ENCODE data around the gene INPP5J. TPM values are rescaled to one million over a fixed set of nuclear protein-coding genes. Genes with fewer than 3 reads are reported as not detected.

INPP5J gene
- total RNA-seq, 1 experiment from 2014 or later: 11.9 TPM

GRCh38 chr22:31083377-31083768, 39.4 kb upstream of the INPP5J start:
- Histone ChIP-seq H3K27me3 (ENCODE audit: control insufficient read depth, insufficient read depth, low read length) (peaks cover 2% of the 10 kb centered on the region), H3K36me3 (replicated peaks; ENCODE audit: control insufficient read depth, insufficient read depth, low read length) (no peaks in the 10 kb centered on the region), H3K4me3 (ENCODE audit: insufficient read depth, low read depth, low read length) (no peak overlapping the region)
- DNase-seq: peak; percentile 36

DNA sequence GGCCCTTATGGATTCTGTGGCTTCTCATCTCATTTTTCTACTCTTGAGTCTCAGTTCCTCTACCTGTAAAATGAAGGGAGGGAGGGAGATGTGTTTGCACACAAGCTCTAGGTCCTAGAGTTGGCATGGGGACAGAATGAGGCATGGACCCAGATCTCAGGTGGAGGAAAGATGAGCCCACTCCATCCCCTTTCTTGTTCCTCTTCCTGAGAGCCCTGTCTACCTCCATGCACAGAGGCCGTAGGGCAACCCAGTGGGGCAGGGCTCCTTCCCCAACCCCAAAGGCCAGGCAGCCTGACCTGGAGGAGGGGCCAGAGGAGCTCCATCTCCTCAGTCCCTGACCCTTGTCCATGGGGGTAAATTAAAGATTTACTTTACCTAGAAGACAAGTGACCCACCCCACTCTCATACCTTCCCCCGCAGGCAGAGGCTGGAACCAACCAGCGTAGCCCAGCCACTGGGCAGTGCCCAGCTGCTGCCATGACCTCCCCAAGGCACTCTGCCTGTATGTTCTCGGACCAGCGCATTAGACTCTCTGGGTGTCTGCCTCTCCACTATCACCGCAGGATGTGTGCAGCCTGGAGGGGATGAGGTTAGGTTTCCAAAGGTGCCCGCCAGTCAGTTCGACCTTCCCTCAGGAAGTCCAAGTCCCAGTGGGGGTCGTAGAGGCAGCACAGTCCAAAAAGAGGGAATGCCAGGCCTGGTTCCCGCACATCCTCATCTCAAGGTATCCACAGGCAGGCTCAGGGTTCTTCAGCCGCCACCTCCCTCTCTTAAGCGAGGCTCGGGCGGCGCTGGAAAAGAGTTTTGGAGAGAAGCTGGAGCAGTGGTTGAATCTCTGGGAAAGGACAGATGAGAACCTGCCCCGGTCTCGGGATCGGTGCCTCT, 38.6 kb upstream of the INPP5J start:
- H3K27me3 ChIP-seq (ENCODE audit: control insufficient read depth, insufficient read depth, low read length): peaks cover 2% of the 10 kb centered on the region
- no peaks in the 10 kb centered on the region for H3K36me3 ChIP-seq (replicated peaks; ENCODE audit: control insufficient read depth, insufficient read depth, low read length)
- peak; percentile 63 for DNase-seq
- H3K4me3 ChIP-seq (ENCODE audit: insufficient read depth, low read depth, low read length): peak overlapping the region; percentile 79

GRCh38 chr22:31084811-31085492, 37.8 kb upstream of the INPP5J start:
- H3K27me3 ChIP-seq (ENCODE audit: control insufficient read depth, insufficient read depth, low read length): peaks cover 2% of the 10 kb centered on the region
- H3K4me3 ChIP-seq (ENCODE audit: insufficient read depth, low read depth, low read length): peak overlapping the region; percentile 79
- H3K36me3 ChIP-seq (replicated peaks; ENCODE audit: control insufficient read depth, insufficient read depth, low read length): no peaks in the 10 kb centered on the region
- DNase-seq: peak; percentile 98

DNA sequence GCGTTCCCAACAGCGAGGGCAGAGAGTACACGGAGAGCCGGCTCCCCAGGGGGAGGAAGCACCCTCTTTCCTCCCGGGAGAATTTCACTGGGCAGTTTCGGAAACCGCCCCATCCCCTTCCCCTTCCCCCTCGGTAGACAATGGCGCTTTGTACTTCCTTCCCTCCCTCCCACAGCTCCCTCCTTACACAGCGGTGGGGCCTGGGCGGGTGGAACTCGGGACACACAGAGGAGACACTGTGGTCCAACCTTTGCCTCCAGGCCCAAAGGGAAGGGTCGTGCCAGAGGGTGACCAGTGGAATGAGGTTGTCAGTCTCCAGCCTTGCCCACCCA, 37.3 kb upstream of the INPP5J start:
- DNase-seq: no peak
- Histone ChIP-seq H3K27me3 (ENCODE audit: control insufficient read depth, insufficient read depth, low read length) (peaks cover 2% of the 10 kb centered on the region), H3K4me3 (ENCODE audit: insufficient read depth, low read depth, low read length) (peak overlapping the region; percentile 79), H3K36me3 (replicated peaks; ENCODE audit: control insufficient read depth, insufficient read depth, low read length) (no peaks in the 10 kb centered on the region)

GRCh38 chr22:31085928-31086327, 36.8 kb upstream of the INPP5J start:
- DNase-seq: no peak
- no peak overlapping the region for H3K4me3 ChIP-seq (ENCODE audit: insufficient read depth, low read depth, low read length)
- H3K27me3 ChIP-seq (ENCODE audit: control insufficient read depth, insufficient read depth, low read length): peaks cover 2% of the 10 kb centered on the region
- no peaks in the 10 kb centered on the region for H3K36me3 ChIP-seq (replicated peaks; ENCODE audit: control insufficient read depth, insufficient read depth, low read length)

DNA sequence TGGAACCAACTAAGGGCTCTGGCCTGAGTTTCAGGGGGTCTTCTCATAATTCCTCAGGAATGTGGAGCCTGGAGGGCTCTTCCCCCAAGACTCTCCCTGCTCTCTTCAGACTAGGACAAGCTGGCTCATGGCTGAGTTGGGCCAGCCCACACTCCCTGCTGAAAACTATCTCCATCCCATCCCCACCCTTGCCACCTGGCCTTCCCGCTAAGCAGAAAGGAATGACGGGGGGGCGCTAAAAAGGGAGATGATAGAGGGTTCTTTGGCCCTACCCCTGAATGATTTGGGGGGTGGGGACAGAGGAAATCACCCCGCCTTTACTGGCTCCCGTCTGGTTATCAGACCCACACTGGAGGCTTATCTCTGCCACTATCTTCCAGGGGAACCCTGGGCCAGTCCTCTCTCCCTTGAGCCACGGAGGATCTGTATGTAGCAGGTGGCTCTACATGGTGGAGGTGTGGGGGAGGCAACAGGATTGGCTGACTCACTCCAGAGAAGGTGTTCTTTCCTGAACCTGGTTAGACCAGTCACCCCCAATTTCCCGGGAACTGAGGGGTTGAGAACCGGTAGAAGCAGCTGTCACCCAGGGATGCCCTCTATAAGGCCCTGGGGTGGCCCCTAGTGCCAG, 35.9 kb upstream of the INPP5J start:
- H3K36me3 ChIP-seq (replicated peaks; ENCODE audit: control insufficient read depth, insufficient read depth, low read length): no peaks in the 10 kb centered on the region; the same call in 1 of the 2 replicates
- no peak overlapping the region for H3K4me3 ChIP-seq (ENCODE audit: insufficient read depth, low read depth, low read length)
- peaks cover under 1% of the 10 kb centered on the region for H3K27me3 ChIP-seq (ENCODE audit: control insufficient read depth, insufficient read depth, low read length)
- peak; percentile 31 for DNase-seq

- H3K27me3 ChIP-seq (ENCODE audit: control insufficient read depth, insufficient read depth, low read length): no peaks in the 10 kb centered on the region
These were observed 35.0 kb upstream of the INPP5J start for GRCh38 chr22:31087744-31088215.

DNA sequence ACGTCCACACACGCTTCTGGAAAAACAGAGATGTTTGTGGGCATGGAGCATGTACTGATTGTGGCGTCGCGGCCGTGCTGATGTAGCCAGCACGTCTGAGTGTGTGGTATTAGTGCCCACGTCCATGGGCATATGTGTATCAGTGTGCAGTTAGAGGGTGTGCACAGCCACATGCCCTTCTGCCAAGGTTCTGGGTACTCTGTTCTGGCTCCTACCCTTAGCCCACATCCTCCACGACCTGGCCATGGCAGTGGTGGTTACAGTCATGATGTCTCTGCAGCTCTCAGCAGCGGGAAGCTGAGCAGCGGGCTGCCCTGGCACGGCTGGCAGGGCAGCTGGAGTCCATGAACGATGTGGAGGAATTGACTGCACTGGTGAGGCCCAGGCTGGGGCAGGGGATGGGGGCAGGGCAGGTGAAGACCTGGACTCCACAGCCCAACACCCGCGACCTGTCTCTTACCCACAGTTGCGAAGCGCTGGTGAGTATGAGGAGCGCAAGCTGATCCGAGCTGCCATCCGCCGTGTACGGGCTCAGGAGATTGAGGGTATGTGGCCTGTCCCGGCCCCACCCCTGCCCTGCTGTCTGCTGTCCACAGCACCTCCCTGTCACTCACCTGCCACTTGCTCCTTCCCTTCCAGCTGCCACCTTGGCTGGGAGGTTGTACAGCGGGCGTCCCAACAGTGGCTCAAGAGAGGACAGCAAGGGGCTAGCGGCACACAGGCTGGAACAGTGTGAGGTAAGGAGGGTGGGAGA, 34.4 kb upstream of the INPP5J start:
- H3K36me3 ChIP-seq (replicated peaks; ENCODE audit: control insufficient read depth, insufficient read depth, low read length): no peaks in the 10 kb centered on the region; the same call in none of the 2 replicates
- H3K27me3 ChIP-seq (ENCODE audit: control insufficient read depth, insufficient read depth, low read length): no peaks in the 10 kb centered on the region
- DNase-seq: peak; percentile 40
- no peak overlapping the region for H3K4me3 ChIP-seq (ENCODE audit: insufficient read depth, low read depth, low read length)

More at GRCh38 chr22:31087744-31088215, 35.0 kb upstream of the INPP5J start:
- Histone ChIP-seq H3K4me3 (ENCODE audit: insufficient read depth, low read depth, low read length) (no peak overlapping the region), H3K36me3 (replicated peaks; ENCODE audit: control insufficient read depth, insufficient read depth, low read length) (no peaks in the 10 kb centered on the region; the same call in none of the 2 replicates)
- peak; percentile 30 for DNase-seq

- peak; percentile 89 for DNase-seq
- Histone ChIP-seq H3K27me3 (ENCODE audit: control insufficient read depth, insufficient read depth, low read length) (no peaks in the 10 kb centered on the region), H3K4me3 (ENCODE audit: insufficient read depth, low read depth, low read length) (no peak overlapping the region), H3K36me3 (replicated peaks; ENCODE audit: control insufficient read depth, insufficient read depth, low read length) (no peaks in the 10 kb centered on the region; the same call in none of the 2 replicates)
These were observed 33.3 kb upstream of the INPP5J start for GRCh38 chr22:31089160-31090100.

DNA sequence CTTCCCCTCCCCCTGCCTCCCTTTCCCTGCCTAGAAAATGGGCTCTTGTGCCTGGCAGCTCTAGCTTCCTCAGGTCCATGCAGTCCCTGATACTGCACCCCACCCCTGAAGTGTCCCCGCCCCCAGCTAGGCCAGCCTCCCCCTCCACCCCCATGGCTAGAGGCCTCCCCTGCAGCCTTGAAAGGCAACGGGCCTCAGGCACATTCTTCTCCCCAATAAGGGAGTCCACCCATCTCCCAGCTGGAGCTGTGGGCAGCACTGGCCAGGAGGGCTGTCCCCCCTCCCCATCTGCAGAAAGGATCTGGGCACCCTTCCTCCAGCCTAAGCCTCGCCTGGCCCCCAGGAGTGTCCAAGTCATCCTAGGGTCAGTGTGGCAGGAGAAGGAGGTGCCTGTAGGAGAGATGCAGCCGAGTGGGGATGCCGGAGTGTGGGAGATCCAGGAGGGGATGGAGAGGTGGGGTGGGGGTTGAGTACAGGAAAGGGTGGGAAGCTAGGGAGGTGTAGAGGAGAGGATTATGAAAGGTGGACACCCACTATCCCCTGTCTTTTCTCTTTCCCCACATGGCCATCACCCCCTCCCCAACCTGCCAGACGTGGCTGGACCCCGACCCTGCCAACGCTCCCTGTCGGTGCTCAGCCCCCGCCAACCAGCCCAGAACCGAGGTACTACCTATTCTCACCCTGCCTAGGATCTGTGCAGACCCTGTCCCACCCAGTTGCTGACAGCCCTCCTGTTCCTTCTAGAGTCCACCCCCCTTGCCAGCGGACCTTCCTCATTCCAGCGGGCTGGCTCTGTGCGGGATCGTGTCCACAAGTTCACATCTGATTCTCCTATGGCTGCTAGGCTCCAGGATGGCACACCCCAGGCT, 32.3 kb upstream of the INPP5J start:
- H3K36me3 ChIP-seq (replicated peaks; ENCODE audit: control insufficient read depth, insufficient read depth, low read length): no peaks in the 10 kb centered on the region; the same call in none of the 2 replicates
- no peaks in the 10 kb centered on the region for H3K27me3 ChIP-seq (ENCODE audit: control insufficient read depth, insufficient read depth, low read length)
- DNase-seq: peak; percentile 60
- H3K4me3 ChIP-seq (ENCODE audit: insufficient read depth, low read depth, low read length): no peak overlapping the region

GRCh38 chr22:31091106-31091975, 31.4 kb upstream of the INPP5J start:
- Histone ChIP-seq H3K36me3 (replicated peaks; ENCODE audit: control insufficient read depth, insufficient read depth, low read length) (no peaks in the 10 kb centered on the region; the same call in none of the 2 replicates), H3K27me3 (ENCODE audit: control insufficient read depth, insufficient read depth, low read length) (no peaks in the 10 kb centered on the region), H3K4me3 (ENCODE audit: insufficient read depth, low read depth, low read length) (no peak overlapping the region)
- peak; percentile 83 for DNase-seq

DNA sequence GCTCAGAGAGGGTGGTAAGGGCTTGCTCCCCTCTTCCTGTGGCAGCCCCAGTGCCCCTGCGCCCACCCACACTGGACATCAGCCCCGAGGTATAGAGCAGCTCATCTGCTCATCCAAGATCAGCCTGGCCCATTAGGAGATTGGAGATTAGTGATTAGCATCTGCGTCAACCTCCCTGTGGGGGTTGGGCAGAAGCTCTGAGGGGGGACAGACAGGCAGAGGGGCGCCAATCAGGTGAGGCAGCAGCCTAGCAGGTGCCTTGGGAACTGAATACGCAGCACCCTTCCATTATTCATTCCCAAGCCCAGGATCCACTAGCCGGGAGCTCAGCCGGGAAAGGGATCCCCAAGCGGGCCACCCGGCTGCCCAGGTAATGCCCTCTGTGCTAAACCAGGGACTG, 30.6 kb upstream of the INPP5J start:
- no peaks in the 10 kb centered on the region; the same call in none of the 2 replicates for H3K36me3 ChIP-seq (replicated peaks; ENCODE audit: control insufficient read depth, insufficient read depth, low read length)
- DNase-seq: peak; percentile 57
- no peaks in the 10 kb centered on the region for H3K27me3 ChIP-seq (ENCODE audit: control insufficient read depth, insufficient read depth, low read length)
- H3K4me3 ChIP-seq (ENCODE audit: insufficient read depth, low read depth, low read length): no peak overlapping the region
